Type B pancreatic cell (in vitro differentiated cells): Measurements from ENCODE around the gene MT1M. TPM values are rescaled to one million over a fixed set of nuclear protein-coding genes. Genes with fewer than 3 reads are reported as not detected.
"Not testable (repeated sequence)": the region's sequence is repeated elsewhere in the genome, so short reads cannot be mapped to it uniquely, and the experiment has no call there.

ENCODE experiments used
- DNase-seq: peaks from one replicate; pipeline ENCODE4 v3.0.0; 2021; ENCODE audit warnings: mixed read lengths; ENCODE audit not compliant: unreplicated experiment; ENCODE audit errors: extremely low spot score
- H3K27ac Mint-ChIP-seq: 2 replicates; pipeline ENCODE4 v1.8.0; 2021; ENCODE audit warnings: mild to moderate bottlenecking, mixed read lengths
- H3K27me3 Mint-ChIP-seq: 2 replicates; pipeline ENCODE4 v1.8.0; 2021; ENCODE audit warnings: mixed read lengths
- H3K36me3 Mint-ChIP-seq: 2 replicates; pipeline ENCODE4 v1.8.0; 2021; ENCODE audit warnings: mixed read lengths
- H3K4me1 Mint-ChIP-seq: one replicate; pipeline ENCODE4 v1.8.0; 2021; ENCODE audit warnings: mixed read lengths; ENCODE audit not compliant: unreplicated experiment
- H3K4me3 Mint-ChIP-seq: 2 replicates; pipeline ENCODE4 v1.8.0; 2021; ENCODE audit warnings: mild to moderate bottlenecking, mixed read lengths
- H3K9me3 Mint-ChIP-seq: 2 replicates; pipeline ENCODE4 v1.8.0; 2021; ENCODE audit warnings: mixed read lengths
- total RNA-seq: library from RNA; stranded (reverse); gene quantifications from 2 replicates; pipeline ENCODE4 v1.2.1, GENCODE V29; 2021; ENCODE audit warnings: low replicate concordance
- TF ChIP-seq, protein P1 (sequence below): fragments of 200-600 bp; sonication (generic); conservative IDR thresholded peaks from 2 replicates; pipeline ENCODE4 v1.5.0; 2021; ENCODE audit warnings: antibody characterized with exemption, mild to moderate bottlenecking

MT1M gene
- total RNA-seq, 1 donor from 2014 or later: not detected

GRCh38 chr16:56620339-56620897 is 12.0 kb upstream of the MT1M start:
- H3K4me1 Mint-ChIP-seq: no peaks in the 10 kb centered on the region
- no peak overlapping the region for H3K27ac Mint-ChIP-seq
- peaks cover 90% of the 10 kb centered on the region for H3K27me3 Mint-ChIP-seq
- H3K9me3 Mint-ChIP-seq: peaks cover 8% of the 10 kb centered on the region
- H3K36me3 Mint-ChIP-seq: peaks cover 6% of the 10 kb centered on the region
- DNase-seq: no peak
- H3K4me3 Mint-ChIP-seq: no peak overlapping the region
- TF ChIP-seq, protein P1, sequence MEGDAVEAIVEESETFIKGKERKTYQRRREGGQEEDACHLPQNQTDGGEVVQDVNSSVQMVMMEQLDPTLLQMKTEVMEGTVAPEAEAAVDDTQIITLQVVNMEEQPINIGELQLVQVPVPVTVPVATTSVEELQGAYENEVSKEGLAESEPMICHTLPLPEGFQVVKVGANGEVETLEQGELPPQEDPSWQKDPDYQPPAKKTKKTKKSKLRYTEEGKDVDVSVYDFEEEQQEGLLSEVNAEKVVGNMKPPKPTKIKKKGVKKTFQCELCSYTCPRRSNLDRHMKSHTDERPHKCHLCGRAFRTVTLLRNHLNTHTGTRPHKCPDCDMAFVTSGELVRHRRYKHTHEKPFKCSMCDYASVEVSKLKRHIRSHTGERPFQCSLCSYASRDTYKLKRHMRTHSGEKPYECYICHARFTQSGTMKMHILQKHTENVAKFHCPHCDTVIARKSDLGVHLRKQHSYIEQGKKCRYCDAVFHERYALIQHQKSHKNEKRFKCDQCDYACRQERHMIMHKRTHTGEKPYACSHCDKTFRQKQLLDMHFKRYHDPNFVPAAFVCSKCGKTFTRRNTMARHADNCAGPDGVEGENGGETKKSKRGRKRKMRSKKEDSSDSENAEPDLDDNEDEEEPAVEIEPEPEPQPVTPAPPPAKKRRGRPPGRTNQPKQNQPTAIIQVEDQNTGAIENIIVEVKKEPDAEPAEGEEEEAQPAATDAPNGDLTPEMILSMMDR: no peak

- not testable (repeated sequence) for DNase-seq, H3K9me3 Mint-ChIP-seq, H3K4me3 Mint-ChIP-seq, H3K4me1 Mint-ChIP-seq, H3K36me3 Mint-ChIP-seq, H3K27ac Mint-ChIP-seq
- peaks cover 93% of the 10 kb centered on the region for H3K27me3 Mint-ChIP-seq
Measured at GRCh38 chr16:56621665-56622445, 10.6 kb upstream of the MT1M start.

DNA sequence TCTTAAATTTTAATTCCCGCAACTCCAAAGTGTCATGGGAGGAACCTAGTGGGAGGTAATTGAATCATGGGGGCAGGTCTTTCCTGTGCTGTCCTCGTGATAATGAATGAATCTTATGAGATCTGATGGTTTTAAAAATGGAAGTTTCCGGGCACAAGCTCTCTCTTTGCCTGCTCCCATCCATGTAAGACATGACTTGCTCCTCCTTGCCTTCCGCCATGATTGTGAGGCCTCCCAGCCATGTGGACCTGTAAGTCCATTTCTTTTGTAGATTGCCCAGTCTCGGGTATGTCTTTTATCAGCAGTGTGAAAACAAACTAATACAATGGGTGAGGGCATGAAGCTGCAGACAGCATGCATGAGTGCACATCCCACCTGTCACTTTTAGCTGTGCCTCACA is 9.3 kb upstream of the MT1M start:
- H3K4me3 Mint-ChIP-seq, H3K9me3 Mint-ChIP-seq, H3K4me1 Mint-ChIP-seq, H3K27ac Mint-ChIP-seq, DNase-seq, H3K36me3 Mint-ChIP-seq: not testable (repeated sequence)
- peaks cover 86% of the 10 kb centered on the region for H3K27me3 Mint-ChIP-seq

- peaks cover 85% of the 10 kb centered on the region for H3K27me3 Mint-ChIP-seq
- DNase-seq: no peak
- no peak overlapping the region for H3K27ac Mint-ChIP-seq
- H3K4me3 Mint-ChIP-seq: no peak overlapping the region
- peaks cover 5% of the 10 kb centered on the region for H3K4me1 Mint-ChIP-seq
- peaks cover 6% of the 10 kb centered on the region for H3K36me3 Mint-ChIP-seq
- H3K9me3 Mint-ChIP-seq: peaks cover 8% of the 10 kb centered on the region
- TF ChIP-seq, protein P1: no peak
Measured at GRCh38 chr16:56623637-56624036, 8.8 kb upstream of the MT1M start.

DNA sequence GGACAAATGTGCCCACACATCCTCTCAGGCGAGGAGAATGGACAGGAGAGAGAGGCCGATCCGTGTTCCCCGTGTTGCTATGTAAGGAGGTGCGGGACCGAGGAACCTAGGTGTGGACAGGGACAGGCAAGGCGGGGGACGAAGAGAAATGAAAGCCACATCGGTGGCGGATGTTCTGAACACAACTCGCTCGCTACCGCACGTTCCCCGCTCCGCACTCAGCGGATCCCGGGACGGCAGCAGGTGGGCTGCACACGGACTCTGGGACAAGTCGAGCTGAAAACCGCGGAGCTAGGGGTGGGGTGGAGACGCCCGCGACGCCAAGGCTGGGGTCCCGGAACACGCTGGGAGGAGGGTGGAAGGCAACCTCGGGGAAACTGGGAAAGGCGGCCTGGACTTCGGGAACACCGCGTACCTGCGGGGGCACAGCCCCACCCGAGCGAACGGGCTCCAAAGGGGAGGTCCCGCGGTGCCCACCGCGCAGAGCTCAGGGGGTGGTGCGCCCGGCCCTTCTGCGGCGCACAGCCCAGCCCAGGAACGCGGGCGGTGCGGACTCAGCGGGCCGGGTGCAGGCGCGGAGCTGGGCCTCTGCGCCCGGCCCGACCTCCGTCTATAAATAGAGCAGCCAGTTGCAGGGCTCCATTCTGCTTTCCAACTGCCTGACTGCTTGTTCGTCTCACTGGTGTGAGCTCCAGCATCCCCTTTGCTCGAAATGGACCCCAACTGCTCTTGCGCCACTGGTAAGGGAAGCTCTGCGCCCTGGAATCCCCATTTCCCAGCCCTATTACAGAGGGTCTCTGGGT is 7.1 kb upstream of the MT1M start, which contains the start of gene MT1E:
TSS of gene MT1E (plus strand) at position 642 of the 803 bp plus-strand sequence. CDS start at position 713, 71 bp downstream.
- TF ChIP-seq, protein P1: no peak
- peaks cover 6% of the 10 kb centered on the region for H3K36me3 Mint-ChIP-seq
- H3K27ac Mint-ChIP-seq: no peak within 1 kb of the TSS
- H3K9me3 Mint-ChIP-seq: peaks cover 8% of the 10 kb centered on the region
- peaks cover 6% of the 10 kb centered on the region for H3K4me1 Mint-ChIP-seq
- H3K27me3 Mint-ChIP-seq: peaks cover 85% of the 10 kb centered on the region
- DNase-seq: no peak
- H3K4me3 Mint-ChIP-seq: peak within 1 kb of the TSS; percentile 86

GRCh38 chr16:56625943-56626654 is 6.4 kb upstream of the MT1M start:
- TF ChIP-seq, protein P1: no peak
- peaks cover 87% of the 10 kb centered on the region for H3K27me3 Mint-ChIP-seq
- H3K4me3 Mint-ChIP-seq: peak overlapping the region; percentile 81
- H3K4me1 Mint-ChIP-seq: peaks cover 6% of the 10 kb centered on the region
- H3K27ac Mint-ChIP-seq: no peak overlapping the region
- peaks cover 8% of the 10 kb centered on the region for H3K9me3 Mint-ChIP-seq
- H3K36me3 Mint-ChIP-seq: peaks cover 6% of the 10 kb centered on the region
- no peak for DNase-seq
